T follicular helper cell (primary cell): Measurements from ENCODE around the gene SPON1.
"Not testable (repeated sequence)": the region's sequence is repeated elsewhere in the genome, so short reads cannot be mapped to it uniquely, and the experiment has no call there.

Experiments used
- DNase-seq: peaks from one replicate; pipeline ENCODE4 v3.0.0-alpha.2; 2020; ENCODE audit warnings: low read depth

Gene SPON1

DNA sequence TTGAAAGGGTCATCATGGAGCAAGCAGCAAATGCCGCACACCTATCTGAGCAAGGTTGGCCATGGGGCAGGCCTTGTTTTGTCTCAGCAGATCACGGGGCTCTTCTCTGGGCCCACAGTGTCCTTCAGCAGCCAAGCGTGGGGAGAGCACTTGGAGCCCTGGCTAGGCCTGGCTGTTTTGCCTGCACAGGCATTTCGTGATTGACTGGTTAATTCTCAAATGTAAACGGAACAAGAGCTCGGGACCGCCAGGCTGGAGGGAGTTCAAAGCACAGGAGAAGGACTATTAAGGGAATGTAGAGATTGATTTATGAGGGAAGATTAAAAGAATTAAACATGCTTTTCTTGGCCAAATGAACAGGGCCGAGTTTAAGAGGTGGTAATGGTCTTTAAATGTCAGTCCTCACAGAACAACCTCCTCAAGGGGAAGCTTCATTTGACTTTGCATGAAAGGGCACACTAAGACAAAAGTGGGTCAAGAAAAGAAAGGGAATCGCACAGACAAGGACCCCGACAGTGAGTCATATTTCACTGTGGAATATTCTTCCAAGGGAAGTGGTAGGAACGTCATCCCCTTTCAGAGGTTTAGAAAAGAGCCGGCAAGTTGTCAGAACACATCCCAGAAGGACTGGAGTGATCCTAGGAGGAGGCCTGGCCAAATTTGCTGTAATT is 20.7 kb downstream of the SPON1 start:
- DNase-seq: no peak

DNA sequence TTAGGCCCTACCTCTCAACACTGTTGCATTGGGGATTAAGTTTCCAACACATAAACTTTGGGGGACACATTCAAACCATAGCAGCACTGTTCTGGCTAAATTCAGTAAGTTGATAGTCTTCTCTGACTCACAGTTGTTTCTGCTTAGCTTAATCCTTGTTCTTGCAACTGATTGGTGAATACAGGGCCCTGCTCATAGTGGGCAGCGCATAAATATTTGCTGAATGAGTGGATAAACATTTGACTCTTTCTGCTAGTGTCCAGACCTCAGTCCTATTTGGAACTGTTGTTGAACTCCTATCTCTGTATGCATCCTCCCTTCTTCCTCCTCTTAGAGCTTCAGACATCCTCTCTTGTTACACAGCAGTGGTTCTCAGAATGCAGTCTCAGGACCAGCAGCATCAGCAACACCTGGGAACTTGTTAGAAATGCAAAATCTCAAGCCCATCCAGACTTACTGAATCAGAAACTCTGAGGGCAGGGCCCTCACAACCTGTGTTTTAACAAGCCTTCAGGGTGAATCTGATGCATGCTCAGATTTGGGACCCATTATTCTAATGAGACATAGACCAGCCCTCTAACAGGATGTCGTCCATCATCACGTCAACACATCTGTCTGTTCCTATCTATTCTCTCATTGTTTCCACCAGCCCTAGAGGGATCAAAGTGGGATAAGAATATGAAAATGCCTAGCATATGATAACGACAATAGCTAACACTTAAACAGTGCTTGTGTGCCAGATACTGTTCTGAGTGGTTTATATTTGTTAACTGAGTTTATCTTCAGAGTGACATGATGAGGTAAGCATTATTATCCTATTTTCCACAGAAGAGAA is 22.3 kb downstream of the SPON1 start:
- no peak for DNase-seq

DNA sequence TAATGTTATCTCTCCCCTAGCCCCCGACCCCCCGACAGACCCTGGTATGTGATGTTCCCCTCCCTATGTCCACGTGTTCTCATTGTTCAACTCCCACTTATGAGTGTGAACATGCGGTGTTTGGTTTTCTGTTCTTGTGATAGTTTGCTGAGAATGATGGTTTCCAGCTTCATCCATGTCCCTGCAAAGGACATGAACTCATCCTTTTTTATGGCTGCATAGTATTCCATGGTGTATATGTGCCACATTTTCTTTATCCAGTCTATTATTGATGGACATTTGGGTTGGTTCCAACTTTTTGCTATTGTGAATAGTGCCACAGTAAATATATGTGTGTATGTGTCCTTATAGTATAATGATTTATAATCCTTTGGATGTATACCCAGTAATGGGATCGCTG is 24.2 kb downstream of the SPON1 start:
- DNase-seq: not testable (repeated sequence)

DNA sequence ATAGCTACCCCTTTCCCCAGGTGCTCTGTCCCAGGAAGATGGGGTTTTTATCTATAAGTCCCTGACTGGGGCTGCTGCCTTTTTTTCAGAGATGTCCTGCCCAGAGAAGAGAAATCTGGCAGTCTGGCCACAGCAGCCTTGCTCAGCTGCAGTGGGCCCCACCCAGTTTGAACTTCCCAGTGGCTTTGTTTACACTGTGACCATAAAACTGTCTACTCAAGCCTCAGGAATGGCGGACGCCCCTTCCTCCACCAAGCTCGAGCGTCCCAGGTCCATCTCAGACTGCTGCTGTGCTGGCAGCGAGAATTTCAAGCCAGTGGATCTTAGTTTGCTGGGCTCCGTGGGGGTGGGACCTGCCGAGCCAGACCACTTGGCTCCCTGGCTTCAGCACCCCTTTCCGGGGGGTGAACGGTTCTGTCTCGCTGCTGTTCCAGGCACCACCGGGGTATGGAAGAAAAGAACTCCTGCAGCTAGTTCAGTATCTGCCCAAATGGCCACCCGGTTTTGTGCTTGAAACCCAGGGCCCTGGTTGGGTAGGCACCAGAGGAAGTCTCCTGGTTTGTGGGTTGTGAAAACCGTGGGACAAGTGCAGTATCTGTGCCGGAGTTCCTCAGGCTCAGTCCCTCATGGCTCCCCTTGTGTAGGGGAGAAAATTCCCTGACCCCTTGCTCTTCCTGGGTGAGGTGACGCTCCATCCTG is 29.8 kb downstream of the SPON1 start:
- not testable (repeated sequence) for DNase-seq

DNA sequence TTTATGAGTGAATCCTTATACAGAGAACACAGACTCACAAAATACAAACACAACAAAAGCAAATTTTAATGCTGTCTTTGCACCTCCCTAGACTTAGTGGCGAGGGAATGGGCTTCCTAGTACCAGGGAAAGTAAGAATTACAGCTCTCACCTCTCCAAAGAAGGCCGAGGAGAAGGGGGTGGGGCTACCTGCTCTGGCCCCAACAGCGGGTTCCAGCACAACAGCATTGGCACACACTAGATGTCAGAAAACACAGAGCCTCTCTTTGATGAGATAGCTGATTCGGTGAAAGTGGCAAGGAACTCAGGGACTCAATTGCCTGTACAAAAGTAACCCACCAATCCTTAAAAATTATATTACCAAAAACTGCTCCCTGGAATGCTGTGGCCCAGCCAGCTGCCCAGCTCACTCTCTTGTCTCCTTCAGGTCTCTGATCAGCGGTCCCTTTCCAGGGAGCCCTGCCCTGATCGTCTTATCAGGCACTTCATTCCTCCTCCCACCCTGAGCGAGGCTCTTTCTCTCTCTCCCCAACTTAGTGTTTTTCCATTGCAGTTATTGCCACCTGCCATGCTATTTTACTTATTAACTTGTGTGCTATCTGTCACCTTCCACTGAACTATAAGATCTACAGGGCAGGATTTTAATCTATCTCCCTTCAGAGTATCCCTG is 30.7 kb downstream of the SPON1 start:
- DNase-seq: no peak

DNA sequence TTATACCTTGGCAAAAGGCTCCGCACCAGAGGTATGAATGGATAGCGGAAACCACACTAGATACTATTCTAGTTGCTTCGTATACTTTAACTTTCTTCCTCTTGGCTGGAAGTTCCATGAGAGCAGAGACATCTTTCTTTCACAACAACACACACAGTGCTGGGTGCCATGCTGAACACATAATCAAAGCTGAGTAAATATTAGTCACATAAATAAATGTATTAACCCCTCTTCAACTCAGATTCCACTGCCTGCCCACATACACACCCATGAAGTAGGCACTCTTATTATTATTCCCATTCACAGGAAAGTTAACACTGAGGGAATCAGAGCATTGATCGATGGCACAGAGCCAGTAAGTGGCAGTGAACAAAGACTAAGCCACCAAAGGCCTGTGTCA is 35.4 kb downstream of the SPON1 start:
- no peak for DNase-seq

DNA sequence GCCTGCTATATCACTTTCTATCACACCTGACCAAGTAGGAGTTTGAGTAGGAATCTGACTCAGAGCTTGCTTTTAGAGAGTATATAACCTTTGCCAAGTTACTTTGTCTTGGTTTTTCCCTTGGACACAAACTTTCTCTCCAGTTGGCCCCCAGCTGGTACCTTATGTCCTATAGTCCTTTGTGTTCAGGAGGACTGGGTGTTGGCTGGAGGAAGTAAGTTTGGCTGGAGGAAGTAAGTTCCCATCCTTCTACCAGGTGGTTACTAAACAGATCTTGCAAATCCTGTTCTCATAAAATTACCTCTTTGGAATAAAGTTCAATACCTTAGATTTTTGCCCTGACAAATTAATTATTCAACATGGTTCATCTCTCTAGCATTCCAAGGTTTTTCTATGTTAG is 37.2 kb downstream of the SPON1 start:
- DNase-seq: no peak

DNA sequence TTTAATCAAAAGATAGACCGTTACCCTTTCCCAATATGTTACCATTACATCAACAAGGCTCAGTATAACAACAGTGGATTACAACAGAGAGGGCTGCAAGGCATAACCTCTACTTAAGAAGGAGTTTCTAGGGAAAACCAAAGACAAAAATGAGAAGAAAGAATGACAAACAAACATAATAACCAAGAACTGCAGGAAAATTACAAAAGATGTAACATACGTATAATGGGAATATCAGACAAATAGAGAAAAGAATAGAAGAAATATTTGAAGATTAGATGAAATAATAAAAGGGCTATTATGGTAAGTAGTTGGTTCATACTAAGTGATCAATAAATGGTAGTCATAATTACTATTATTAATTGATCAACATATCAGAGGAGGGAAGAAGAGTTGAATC is 39.1 kb downstream of the SPON1 start:
- no peak for DNase-seq

DNA sequence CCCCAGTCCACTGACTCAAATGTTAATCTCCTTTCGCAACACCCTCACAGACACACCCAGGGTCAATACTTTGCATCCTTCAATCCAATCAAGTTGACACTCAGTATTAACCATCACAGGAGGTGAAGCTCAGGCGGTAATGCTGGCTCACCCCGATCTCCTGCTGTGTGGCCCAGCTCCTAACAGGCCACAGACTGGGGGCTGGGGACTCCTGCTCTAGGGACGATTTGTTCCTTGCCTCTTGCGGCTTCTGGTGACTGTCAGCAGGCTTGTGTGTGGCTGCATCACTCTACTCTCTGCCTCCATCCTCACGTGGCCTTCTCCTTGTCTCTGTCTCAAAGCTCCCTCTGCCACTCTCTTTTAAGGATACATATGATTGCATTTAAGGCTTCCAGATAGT is 45.0 kb downstream of the SPON1 start:
- DNase-seq: no peak

DNA sequence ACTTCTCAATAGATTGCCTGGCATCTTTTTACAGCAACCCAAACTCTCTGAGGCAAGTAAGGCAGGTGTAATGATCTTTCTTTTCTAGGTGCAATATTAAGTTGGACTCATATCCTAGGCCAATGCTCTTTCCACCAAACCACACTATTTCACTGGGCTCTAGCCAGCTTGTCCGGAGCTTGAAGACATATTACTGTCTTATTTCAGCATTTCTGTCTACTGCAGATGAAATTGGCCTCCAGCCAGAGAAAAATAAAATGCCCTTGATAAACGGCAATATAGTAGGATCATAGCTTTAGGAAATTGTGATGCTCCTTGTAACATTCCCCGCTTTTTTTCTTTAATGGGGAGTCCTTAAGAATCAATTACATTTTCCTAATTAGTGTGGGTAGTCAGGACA is 48.1 kb downstream of the SPON1 start:
- DNase-seq: no peak

DNA sequence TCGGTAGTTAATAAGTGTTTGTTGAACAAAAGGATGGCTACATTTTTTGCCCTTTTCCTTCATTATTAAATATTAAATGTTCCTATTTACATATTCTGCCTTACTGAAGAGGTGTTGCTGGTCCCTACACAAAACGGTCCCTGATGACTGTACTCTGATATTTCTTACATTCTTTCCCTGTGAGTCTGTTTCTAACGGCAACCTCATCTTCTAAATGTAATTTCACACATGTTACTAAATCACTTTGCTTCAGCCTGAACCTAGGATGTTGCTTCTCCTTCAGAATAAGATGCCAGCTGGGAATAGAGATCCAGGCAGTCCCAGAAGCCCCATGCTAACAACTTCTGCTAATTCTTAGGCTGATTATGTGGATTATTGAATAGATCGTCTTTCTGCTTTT is 50.3 kb downstream of the SPON1 start:
- no peak for DNase-seq

DNA sequence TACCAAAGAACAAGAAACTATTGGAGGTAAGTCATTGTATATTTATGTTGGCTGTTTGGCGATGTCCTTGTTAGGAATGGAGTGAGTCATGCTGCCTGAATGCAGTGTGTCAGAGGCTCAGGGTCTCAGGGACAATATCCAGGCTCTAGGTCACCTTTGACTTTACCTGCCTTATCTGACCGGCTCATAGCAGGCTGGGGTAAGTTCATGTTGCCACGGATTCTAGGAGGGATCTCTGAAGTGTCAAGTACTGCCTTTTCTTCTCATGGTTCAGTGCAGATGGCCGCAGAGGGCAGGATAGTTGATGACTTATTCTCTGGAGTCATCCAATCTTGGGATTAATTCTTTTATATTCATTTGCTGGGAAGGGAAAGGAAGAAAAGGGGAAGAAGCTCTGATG is 53.2 kb downstream of the SPON1 start:
- DNase-seq: no peak

DNA sequence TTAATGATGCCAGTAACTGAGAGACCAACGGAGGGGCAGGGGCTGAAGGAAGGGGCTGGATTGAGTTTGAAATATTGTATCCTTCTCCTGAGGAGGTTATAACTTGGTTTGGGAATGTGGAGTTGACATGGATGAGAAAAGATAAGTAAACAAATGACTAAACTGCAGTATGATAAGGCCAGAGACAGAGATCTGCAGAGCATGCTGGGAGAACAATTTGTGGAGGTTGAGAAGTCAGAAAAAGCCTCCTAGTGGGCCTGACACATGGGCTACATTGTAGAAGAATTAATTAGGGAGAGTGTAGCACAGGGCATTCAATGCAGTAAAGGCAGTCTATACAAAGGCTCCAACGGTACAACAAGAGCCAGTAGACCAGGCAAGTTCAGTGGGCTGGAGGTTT is 55.9 kb downstream of the SPON1 start:
- DNase-seq: no peak

DNA sequence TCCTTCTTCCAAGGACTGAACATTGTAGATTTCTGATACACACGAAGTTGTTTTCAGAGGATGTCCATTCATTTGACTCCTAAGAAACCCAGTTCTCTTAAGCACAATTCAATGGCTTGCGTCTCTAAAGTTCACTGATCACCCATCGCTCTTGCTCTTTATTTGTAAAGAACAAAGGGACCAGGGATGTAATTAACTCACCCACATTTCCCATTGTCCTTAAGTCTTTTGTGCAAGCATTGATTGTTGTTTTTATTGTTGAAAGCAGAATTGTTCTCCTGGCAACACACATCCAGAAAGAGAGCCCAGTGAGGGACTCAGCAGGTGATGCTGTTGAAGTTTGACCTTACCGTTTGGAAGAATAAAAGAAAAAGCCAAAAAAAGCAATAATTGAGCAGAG is 59.2 kb downstream of the SPON1 start:
- DNase-seq: no peak

DNA sequence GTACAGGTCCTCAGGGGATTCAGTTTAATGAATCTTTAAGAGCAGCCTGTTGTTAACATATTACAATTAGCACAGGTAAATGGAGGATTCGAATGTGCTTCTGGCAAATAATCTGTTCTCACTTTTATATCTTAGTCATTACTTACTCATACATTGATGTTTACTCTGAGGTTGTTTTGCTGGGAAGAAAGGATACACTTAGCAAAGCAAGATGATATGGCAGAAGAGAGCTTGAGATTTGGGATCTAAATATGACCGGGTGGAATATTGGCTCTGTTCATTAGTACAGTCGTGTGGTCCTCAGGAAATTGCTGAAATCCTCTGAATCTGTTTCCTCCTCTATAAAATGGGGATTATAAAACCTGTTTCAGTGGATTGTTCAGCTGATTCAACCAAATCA is 59.7 kb downstream of the SPON1 start:
- no peak for DNase-seq

DNA sequence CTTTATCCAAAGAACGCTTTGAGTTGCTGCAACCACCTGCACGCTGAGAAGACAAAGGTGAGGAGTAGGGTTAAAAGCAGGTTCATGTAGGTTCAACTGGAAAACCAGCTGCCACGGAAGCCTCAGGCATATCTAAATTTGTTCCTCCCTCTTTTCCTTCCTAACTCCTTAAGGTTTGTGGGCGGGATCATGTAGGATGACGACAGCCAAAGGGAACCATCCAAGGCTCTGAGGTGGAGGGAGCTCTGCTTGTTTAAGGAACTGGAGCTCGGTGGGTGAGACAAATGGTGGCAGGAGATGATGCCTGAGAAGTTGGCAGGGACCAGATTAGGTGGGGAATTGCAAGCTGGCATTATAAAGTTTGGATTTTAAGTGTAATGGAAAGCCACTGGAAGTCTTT is 60.3 kb downstream of the SPON1 start:
- no peak for DNase-seq

DNA sequence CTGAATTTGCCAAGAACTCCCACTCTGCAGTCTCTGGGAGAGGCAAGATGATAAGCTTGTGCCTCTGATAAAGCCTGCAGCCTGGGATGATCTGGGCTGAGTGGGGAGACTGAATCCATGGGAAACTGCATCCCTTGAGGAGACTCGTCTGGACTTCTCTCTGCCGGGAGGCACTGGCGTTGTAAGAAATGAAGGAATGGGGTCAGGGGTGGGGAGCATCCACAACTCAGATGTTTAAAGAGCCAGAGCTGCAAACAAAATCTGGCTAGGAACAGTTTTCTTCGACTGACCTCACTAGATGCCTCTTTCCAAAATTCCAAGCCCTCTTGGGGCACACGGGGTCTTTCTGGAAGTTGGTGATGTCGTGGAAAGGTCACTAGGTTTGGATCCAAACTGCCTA is 64.4 kb downstream of the SPON1 start:
- no peak for DNase-seq

DNA sequence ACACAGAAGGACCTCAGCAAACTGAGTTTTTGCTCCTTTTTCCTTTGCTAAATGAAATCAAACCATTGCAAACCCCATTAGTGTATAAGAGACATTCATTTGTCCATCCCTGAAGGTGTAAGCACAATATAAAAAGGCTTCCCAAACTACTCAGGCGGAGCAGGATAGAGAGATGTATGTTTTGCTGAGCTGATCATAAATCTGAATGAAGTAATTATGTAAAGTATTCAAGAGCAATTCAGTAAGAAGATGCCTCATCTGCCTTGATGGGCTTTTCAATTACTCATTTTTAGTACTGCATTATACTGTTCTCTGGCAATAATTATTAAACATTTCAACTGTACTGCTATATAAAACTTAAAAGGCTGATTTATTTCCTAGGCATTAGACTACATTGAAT is 65.0 kb downstream of the SPON1 start:
- no peak for DNase-seq

DNA sequence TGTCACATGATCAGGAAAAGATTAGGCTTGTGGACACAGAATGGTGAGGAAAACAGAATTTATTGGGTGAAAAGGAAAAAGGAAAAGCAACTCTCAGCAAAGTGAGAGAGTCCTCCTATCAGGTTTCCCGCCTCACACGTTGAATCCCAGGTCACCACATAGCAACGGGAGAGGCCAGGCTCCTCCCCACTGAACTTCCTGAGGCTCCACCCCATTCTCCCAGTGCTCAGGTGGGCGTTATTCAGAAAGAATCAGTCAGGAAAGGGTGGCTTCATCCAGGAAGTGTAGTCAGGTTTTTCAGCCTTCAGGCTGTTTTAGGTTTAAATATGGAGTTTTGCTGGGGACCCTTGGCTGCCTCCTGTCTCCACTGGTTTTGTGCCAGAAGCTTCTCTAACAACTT is 66.9 kb downstream of the SPON1 start:
- DNase-seq: no peak

DNA sequence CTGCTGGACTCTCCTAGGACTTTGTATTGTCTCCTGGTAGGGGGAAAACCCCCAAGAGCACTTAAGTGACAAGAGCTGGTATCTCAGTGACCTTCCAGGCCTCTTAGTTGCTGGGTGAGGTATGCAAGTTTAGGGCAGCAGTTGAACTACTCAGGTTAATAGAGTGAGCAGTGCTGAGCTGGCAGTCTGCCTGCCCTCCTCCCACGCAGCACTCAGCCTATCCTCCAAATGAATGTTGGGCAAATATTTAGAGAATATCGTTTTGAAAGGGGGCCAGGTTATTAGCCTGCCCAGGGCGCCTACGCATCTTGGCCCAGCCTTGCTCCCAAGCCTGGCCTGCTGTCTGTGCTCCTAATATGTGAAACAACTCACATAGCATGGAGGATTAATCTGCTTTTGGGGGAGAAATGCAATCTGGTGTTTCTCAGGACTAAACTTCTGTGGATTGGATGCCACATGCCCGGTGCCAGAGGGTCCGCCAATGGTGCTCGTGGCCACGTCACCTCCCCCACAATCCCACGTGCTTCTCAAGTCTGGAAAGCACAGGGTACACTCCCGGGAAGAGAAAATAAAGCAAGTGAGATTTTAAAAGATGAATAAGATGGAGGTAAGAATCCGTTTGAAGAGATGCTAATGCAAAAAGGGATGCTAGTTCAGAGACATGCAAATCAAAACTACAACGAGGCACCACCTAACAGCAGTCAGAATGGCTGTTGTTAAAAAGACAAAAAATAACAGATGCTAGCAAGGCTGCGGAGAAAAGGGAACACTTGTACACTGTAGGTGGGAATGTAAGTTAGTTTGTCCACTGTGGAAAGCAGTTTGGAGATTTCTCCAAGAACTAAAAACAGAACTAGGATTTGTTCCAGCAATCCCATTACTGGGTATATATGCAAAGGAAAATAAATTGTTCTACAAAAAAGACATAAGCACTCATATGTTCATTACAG is 67.7 kb downstream of the SPON1 start:
- DNase-seq: no peak

DNA sequence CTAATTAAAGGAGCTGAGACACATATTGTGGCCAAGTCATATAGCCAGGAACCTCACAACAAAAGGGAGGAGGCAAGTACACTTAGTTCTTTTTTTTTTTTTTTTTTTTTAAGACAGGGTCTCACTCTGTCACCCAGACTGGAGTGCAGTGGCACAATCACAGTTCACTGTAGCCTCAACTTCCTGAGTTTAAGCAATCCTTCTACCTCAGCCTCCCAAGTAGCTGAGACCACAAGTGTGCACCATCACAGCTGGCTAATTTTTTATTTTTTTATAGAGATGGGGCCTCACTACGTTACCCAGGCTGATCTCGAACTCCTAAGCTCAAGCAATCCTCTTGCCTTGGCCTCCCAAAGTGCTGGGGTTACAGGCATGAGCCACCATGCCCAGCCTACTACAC is 73.0 kb downstream of the SPON1 start:
- DNase-seq: not testable (repeated sequence)
